ENCODE results near the gene TEX2.

Gene TEX2

GRCh38 chr17:64139542-64139941 lies 123.5 kb downstream of the TEX2 start:
- no peak overlapping the region for H3K4me3 Mint-ChIP-seq
- no peak overlapping the region for H3K27ac Mint-ChIP-seq
- H3K4me1 Mint-ChIP-seq = no peaks in the 10 kb centered on the region
- H3K36me3 Mint-ChIP-seq = no peaks in the 10 kb centered on the region
- ATAC-seq (ENCODE audit: low read depth) (no peak), DNase-seq (ENCODE audit: low spot score in 2 of 2) (no peak)
- H3K27me3 Mint-ChIP-seq = peaks cover 3% of the 10 kb centered on the region
- no peaks in the 10 kb centered on the region for H3K9me3 Mint-ChIP-seq

DNA sequence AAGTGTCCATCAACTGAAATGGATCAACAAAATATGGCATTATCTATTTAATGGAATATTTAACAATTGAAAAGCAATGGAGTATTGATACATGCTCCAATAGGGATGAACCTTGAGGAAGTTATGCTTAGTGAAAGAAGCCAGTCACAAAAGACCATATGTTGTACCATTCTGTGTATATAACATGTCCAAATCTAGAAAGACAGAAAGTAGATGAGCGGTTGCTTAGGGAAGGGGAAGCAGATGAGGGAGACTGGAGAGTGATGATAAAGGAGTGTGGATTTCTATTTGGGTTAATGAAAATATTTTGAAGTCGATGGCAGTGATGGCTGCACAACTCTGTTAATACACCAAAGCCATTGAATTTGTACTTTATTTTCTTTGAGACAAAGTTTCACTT lies 124.6 kb downstream of the TEX2 start:
- H3K27ac Mint-ChIP-seq = no peak overlapping the region
- H3K4me1 Mint-ChIP-seq = no peaks in the 10 kb centered on the region
- no peak overlapping the region for H3K4me3 Mint-ChIP-seq
- H3K9me3 Mint-ChIP-seq = no peaks in the 10 kb centered on the region
- DNase-seq (ENCODE audit: low spot score in 2 of 2) = no peak
- H3K27me3 Mint-ChIP-seq = peaks cover 3% of the 10 kb centered on the region
- ATAC-seq (ENCODE audit: low read depth) = no peak
- H3K36me3 Mint-ChIP-seq = no peaks in the 10 kb centered on the region

DNA sequence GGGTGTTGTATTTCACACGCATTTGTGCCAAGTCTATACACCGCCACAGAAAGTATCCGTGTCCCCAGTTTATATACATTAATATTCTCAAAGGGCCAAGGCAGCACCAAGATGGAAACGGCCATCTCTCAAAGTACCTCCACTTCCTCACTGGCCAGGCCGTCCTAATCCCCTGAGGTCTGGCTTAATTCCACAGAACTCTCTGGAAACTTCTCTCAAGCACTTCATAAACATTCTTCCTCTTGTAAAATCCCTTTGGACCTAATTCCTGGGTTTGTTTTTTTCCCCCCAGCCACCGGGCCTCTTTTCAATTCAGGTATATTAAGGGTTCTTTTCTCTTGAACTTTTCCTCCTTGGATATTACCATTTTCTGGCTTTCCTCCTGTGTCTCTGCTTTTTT lies 128.1 kb downstream of the TEX2 start:
- Mint-ChIP-seq H3K27me3 (peaks cover 3% of the 10 kb centered on the region), H3K9me3 (no peaks in the 10 kb centered on the region), H3K27ac (no peak overlapping the region), H3K36me3 (no peaks in the 10 kb centered on the region), H3K4me3 (no peak overlapping the region), H3K4me1 (peaks cover 10% of the 10 kb centered on the region)
- DNase-seq (ENCODE audit: low spot score in 2 of 2) = no peak
- ATAC-seq (ENCODE audit: low read depth) = no peak

DNA sequence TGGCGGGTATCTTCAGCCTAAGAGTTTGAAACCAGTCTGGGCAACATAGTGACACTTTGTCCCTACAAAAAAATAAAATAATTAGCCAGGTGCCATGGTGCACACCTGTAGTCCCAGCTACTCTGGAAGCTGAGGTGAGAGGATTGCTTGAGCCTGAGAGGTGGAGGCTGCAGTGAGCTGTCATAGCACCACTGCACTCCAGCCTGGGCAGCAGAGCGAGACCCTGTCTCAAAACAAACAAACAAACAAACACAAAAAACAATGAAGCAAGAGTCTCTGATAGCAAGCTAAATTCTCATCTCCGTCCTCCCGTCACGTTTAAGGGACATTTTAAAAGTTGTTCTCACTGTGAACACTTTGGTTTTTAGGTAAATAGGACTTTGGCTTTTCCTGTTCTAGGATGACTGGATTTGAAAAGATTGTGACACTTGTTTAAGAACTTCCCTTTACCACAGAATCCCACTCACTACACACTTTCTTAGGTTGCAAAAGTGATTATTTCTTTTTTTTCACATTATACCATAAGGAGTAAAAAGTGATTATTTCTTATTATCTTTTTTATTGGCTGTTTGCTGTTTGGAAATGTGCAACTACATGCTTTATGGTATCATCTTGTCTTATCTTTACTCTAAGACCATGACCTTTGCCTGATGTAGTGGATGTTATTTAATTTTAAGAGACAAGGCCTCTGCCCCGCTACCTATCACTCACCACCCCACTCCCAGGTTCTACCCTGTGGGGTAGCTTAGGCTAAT lies 128.7 kb downstream of the TEX2 start:
- Mint-ChIP-seq H3K4me3 (no peak overlapping the region), H3K27ac (no peak overlapping the region), H3K27me3 (peaks cover 3% of the 10 kb centered on the region), H3K9me3 (no peaks in the 10 kb centered on the region), H3K4me1 (peaks cover 10% of the 10 kb centered on the region), H3K36me3 (no peaks in the 10 kb centered on the region)
- ATAC-seq (ENCODE audit: low read depth) = no peak
- no peak for DNase-seq (ENCODE audit: low spot score in 2 of 2)

DNA sequence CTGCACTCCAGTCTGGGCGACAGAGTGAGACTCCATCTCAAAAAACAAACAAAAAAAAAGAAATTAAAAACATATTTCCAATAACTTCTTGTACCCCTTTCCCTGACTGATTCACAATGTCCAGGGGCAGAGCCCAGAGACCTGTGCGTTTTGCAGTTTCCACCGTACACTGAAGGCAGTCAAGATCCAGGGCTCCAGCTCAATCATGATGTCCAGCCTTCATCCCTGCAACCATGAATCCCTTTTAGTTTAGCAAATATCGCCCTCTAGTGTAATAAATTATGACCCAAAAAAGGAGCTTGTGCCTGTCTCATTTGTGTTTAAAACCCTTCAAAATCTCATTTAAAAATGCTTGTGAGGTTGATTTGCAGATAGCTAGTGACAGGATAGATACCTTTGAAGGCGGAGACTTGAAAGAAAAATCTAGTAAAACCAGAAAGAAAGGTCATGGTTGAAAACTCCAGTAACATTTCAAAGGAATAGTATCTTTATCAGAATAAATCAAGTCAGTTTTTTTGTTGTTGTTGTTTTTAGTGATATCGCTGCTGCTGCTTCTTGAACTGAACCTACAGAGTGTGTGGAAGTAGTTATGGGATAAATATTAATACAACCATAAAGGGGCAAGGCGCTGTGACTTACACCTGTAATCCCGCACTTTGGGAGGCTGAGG lies 129.4 kb downstream of the TEX2 start:
- Mint-ChIP-seq H3K36me3 (no peaks in the 10 kb centered on the region), H3K4me3 (no peak overlapping the region), H3K9me3 (no peaks in the 10 kb centered on the region), H3K27ac (no peak overlapping the region), H3K4me1 (peaks cover 14% of the 10 kb centered on the region), H3K27me3 (peaks cover 3% of the 10 kb centered on the region)
- ATAC-seq (ENCODE audit: low read depth) = no peak
- DNase-seq (ENCODE audit: low spot score in 2 of 2) = peak in 1 of 2 donors; percentile 58

DNA sequence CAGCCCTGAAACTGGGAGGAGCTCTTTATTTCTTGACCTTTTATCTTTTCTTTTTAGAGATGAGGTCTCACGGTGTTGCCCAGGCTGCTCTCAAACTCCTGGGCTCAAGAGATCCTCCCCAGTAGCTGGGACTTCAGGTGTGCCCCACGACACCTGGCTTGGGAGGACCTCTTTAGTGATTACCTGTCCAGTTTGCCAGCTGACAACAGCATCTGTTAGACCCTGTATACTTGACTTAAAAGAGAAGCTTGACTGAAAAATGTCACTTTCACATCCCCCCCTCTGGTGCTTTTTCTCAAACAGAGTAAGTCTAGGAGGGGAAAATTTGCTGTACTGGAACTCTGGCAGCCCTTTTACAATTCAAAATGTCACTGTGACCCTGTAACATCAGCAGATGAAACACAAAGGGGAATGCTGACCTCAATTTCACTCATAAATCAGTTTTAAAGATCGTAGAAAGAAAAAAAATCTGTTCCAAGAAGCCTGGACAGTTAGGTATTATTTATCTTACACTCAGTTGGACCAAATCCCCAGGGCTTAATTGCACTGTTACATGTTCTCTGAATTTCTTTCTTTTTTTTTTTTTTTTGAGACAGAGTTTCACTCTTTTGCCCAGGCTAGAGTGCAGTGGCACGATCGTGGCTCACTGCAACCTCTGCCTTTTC lies 131.3 kb downstream of the TEX2 start:
- Mint-ChIP-seq H3K36me3 (no peaks in the 10 kb centered on the region), H3K4me3 (no peak overlapping the region), H3K9me3 (no peaks in the 10 kb centered on the region), H3K27ac (no peak overlapping the region), H3K27me3 (no peaks in the 10 kb centered on the region), H3K4me1 (peaks cover 14% of the 10 kb centered on the region)
- ATAC-seq (ENCODE audit: low read depth) (no peak), DNase-seq (ENCODE audit: low spot score in 2 of 2) (no peak)

DNA sequence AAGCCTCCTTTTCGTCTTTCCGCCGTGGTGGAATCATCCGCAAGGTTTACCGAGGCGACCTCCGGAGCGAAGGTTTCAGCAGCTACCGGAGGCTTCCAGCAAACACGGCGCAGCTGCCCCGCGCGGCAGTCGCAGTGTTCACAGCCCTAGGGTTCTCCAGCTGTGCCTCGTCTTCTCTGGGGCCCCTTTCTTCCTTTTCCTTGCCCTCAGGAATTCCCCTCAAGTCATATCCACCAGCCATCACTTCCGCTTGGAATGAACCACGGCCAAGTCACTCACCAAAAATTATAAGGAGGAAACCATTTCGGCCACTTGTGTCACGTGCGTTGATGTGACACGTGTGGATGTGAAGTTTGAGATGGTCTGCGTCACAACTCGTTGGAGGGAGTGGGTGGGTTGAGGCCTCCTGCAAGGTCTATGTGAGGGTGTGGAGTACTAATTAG lies 132.5 kb downstream of the TEX2 start:
- DNase-seq (ENCODE audit: low spot score in 2 of 2) = peak; percentile 23 to 30
- H3K4me1 Mint-ChIP-seq = peaks cover 16% of the 10 kb centered on the region

GRCh38 chr17:64129765-64130558 lies 133.1 kb downstream of the TEX2 start, which contains the start of gene ERN1:
Gene ERN1 (minus strand): TSS chr17:64130144. CDS start chr17:64130029, 115 bp downstream.
- H3K36me3 Mint-ChIP-seq = no peaks in the 10 kb centered on the region
- H3K27ac Mint-ChIP-seq = peak within 1 kb of the TSS; percentile 90
- H3K27me3 Mint-ChIP-seq = no peaks in the 10 kb centered on the region
- peaks cover 16% of the 10 kb centered on the region for H3K4me1 Mint-ChIP-seq
- peak; percentile 82 to 88 for DNase-seq (ENCODE audit: low spot score in 2 of 2)
- no peaks in the 10 kb centered on the region for H3K9me3 Mint-ChIP-seq
- H3K4me3 Mint-ChIP-seq = peak within 1 kb of the TSS; percentile 85
- ATAC-seq (ENCODE audit: low read depth) = peak; percentile 85

More for the DNA sequence above, 132.5 kb downstream of the TEX2 start:
- Mint-ChIP-seq H3K27me3 (no peaks in the 10 kb centered on the region), H3K9me3 (no peaks in the 10 kb centered on the region), H3K36me3 (no peaks in the 10 kb centered on the region), H3K27ac (peak overlapping the region; percentile 90), H3K4me3 (peak overlapping the region; percentile 85)
- peak; percentile 20 for ATAC-seq (ENCODE audit: low read depth)

GRCh38 chr17:64129515-64129764 lies 133.6 kb downstream of the TEX2 start:
- no peak for ATAC-seq (ENCODE audit: low read depth)
- Mint-ChIP-seq H3K9me3 (no peaks in the 10 kb centered on the region), H3K27ac (no peak overlapping the region), H3K36me3 (peaks cover under 1% of the 10 kb centered on the region), H3K4me3 (peak overlapping the region; percentile 83), H3K27me3 (no peaks in the 10 kb centered on the region), H3K4me1 (peaks cover 16% of the 10 kb centered on the region)
- DNase-seq (ENCODE audit: low spot score in 2 of 2) = no peak

DNA sequence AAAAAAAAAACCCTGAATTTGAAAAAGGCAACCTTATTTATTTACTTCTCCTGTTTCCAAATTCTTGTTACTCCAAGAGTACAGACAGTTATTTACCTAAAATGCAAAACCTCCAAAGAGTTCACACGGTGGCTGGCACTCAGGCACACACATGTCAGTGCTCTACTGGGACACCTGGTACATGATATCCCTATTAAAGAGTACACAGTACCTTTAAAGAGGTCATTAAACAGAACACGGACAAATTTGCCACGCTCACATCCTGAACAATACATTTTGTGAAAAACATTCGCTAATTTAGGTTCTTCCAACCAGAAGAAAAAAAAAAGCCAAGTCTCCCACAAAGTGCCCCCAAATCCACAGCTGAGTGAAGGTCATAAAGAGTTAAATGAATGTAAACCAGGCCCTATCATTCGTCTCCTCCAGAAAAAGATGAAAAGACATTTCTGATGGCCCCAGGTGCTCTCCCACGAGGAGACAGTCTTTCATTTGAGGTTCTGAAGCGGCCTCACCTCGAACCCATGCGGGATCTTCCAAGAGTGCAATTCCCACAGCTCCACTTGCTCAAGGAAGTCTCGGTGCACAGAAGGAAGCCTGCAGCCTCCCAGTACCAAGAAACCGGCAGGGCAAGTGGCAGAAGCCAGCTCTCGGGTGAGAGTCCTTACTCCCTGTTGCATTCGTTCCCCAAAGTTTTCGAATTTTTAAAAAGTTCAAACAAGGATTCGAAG lies 134.1 kb downstream of the TEX2 start:
- no peak for ATAC-seq (ENCODE audit: low read depth)
- Mint-ChIP-seq H3K27me3 (no peaks in the 10 kb centered on the region), H3K27ac (no peak overlapping the region), H3K4me3 (peak overlapping the region; percentile 83), H3K36me3 (peaks cover 2% of the 10 kb centered on the region), H3K4me1 (peaks cover 16% of the 10 kb centered on the region), H3K9me3 (no peaks in the 10 kb centered on the region)
- no peak for DNase-seq (ENCODE audit: low spot score in 2 of 2)

- no peaks in the 10 kb centered on the region for H3K9me3 Mint-ChIP-seq
- DNase-seq (ENCODE audit: low spot score in 2 of 2) (no peak), ATAC-seq (ENCODE audit: low read depth) (no peak)
- peaks cover 2% of the 10 kb centered on the region for H3K36me3 Mint-ChIP-seq
- no peak overlapping the region for H3K27ac Mint-ChIP-seq
- H3K4me3 Mint-ChIP-seq = no peak overlapping the region
- H3K27me3 Mint-ChIP-seq = no peaks in the 10 kb centered on the region
- peaks cover 16% of the 10 kb centered on the region for H3K4me1 Mint-ChIP-seq
Measured at GRCh38 chr17:64126918-64127317, 136.1 kb downstream of the TEX2 start.

DNA sequence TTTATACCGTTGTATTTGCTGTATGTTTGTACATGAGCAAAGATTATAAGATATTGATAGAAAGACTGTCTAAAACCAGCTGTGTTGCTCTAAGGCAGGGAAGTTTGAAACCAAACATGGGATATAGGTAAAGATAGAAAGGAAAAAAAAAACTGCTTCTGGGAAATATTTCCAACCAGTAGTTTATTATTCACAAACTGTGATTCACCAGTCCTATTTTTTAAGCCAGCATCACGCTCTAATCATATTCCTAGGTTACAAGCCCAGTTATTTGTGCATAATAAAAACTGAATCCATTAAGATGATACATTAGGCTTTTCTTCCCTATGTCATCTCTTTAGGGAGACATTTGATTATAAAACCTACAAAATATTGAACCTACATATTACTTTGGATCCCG lies 137.1 kb downstream of the TEX2 start:
- Mint-ChIP-seq H3K27me3 (no peaks in the 10 kb centered on the region), H3K36me3 (peaks cover 2% of the 10 kb centered on the region), H3K4me3 (no peak overlapping the region), H3K27ac (no peak overlapping the region), H3K4me1 (peaks cover 17% of the 10 kb centered on the region), H3K9me3 (no peaks in the 10 kb centered on the region)
- ATAC-seq (ENCODE audit: low read depth) = no peak
- no peak for DNase-seq (ENCODE audit: low spot score in 2 of 2)

- H3K27me3 Mint-ChIP-seq = no peaks in the 10 kb centered on the region
- DNase-seq (ENCODE audit: low spot score in 2 of 2) (no peak), ATAC-seq (ENCODE audit: low read depth) (no peak)
- no peak overlapping the region for H3K27ac Mint-ChIP-seq
- peaks cover 13% of the 10 kb centered on the region for H3K4me1 Mint-ChIP-seq
- H3K36me3 Mint-ChIP-seq = peaks cover 2% of the 10 kb centered on the region
- no peaks in the 10 kb centered on the region for H3K9me3 Mint-ChIP-seq
- no peak overlapping the region for H3K4me3 Mint-ChIP-seq
Measured at GRCh38 chr17:64124609-64125008, 138.5 kb downstream of the TEX2 start.

Measured in memory B cell (primary cell).